H9 (cell line): ENCODE data around the gene NR2C1. TPM values are rescaled to one million over a fixed set of nuclear protein-coding genes. Genes with fewer than 3 reads are reported as not detected.

Source experiments
- DNase-seq: peaks from one replicate; pipeline ENCODE4 v3.0.0-alpha.2; 2017
- H2AFZ ChIP-seq: one replicate; pipeline ENCODE4 v1.6.1; 2013; ENCODE audit warnings: mild to moderate bottlenecking, low read length, control low read depth, moderate library complexity
- H2AK5ac ChIP-seq: 2 replicates; pipeline ENCODE4 v1.6.1; 2013; ENCODE audit warnings: low read length, control low read depth, mixed read lengths; ENCODE audit not compliant: insufficient read length
- H2BK120ac ChIP-seq: one replicate; pipeline ENCODE4 v1.6.1; 2013; ENCODE audit warnings: low read depth, mild to moderate bottlenecking, low read length, control low read depth, inconsistent platforms; ENCODE audit not compliant: poor library complexity, severe bottlenecking
- H2BK12ac ChIP-seq: 2 replicates; pipeline ENCODE4 v1.6.1; 2013; ENCODE audit warnings: low read length, control low read depth, mixed read lengths, low read depth; ENCODE audit not compliant: insufficient read length
- H2BK15ac ChIP-seq: 2 replicates; pipeline ENCODE4 v1.6.1; 2013; ENCODE audit warnings: low read depth, low read length, control low read depth
- H2BK20ac ChIP-seq: one replicate; pipeline ENCODE4 v1.6.1; 2013; ENCODE audit warnings: low read depth, mild to moderate bottlenecking, low read length, control low read depth, inconsistent platforms; ENCODE audit not compliant: poor library complexity, severe bottlenecking
- H2BK5ac ChIP-seq: 2 replicates; pipeline ENCODE4 v1.6.1; 2013; ENCODE audit warnings: low read length, control low read depth, mixed read lengths; ENCODE audit not compliant: insufficient read length
- H3K14ac ChIP-seq: 2 replicates; pipeline ENCODE4 v1.6.1; 2013; ENCODE audit warnings: low read length, control low read depth; ENCODE audit not compliant: insufficient read depth
- H3K18ac ChIP-seq: 2 replicates; pipeline ENCODE4 v1.6.1; 2013; ENCODE audit warnings: low read depth, mild to moderate bottlenecking, mixed read lengths, low read length, control low read depth; ENCODE audit not compliant: insufficient read length
- H3K23ac ChIP-seq: 2 replicates; pipeline ENCODE4 v1.6.1; 2013; ENCODE audit warnings: low read length, control low read depth, mixed read lengths, low read depth; ENCODE audit not compliant: insufficient read length
- H3K23me2 ChIP-seq: 2 replicates; pipeline ENCODE4 v1.6.1; 2013; ENCODE audit warnings: low read depth, mild to moderate bottlenecking, mixed read lengths, low read length, control low read depth; ENCODE audit not compliant: insufficient read length, poor library complexity, severe bottlenecking
- H3K27ac ChIP-seq: 2 replicates; pipeline ENCODE4 v1.5.1; 2013; ENCODE audit warnings: low read length, control low read depth, mixed read lengths, low read depth; ENCODE audit not compliant: insufficient read length
- H3K27me3 ChIP-seq: 2 replicates; pipeline ENCODE4 v1.6.1; 2013; ENCODE audit warnings: low read length, control low read depth, inconsistent platforms; ENCODE audit not compliant: insufficient read depth
- H3K4ac ChIP-seq: 2 replicates; pipeline ENCODE4 v1.6.1; 2013; ENCODE audit warnings: low read depth, mild to moderate bottlenecking, control low read depth, inconsistent platforms, low read length, moderate library complexity
- H3K4me1 ChIP-seq: 2 replicates; pipeline ENCODE4 v1.6.1; 2013; ENCODE audit warnings: low read length, control low read depth, inconsistent platforms; ENCODE audit not compliant: insufficient read depth
- H3K4me2 ChIP-seq: 2 replicates; pipeline ENCODE4 v1.6.1; 2013; ENCODE audit warnings: low read length, control low read depth, mixed read lengths; ENCODE audit not compliant: insufficient read length, insufficient read depth
- H3K56ac ChIP-seq: 2 replicates; pipeline ENCODE4 v1.6.1; 2013; ENCODE audit warnings: low read depth, mild to moderate bottlenecking, mixed read lengths, low read length, control low read depth; ENCODE audit not compliant: insufficient read length
- H3K79me1 ChIP-seq: 2 replicates; pipeline ENCODE4 v1.6.1; 2013; ENCODE audit warnings: low read depth, mild to moderate bottlenecking, moderate library complexity, low read length, control low read depth, inconsistent platforms; ENCODE audit not compliant: insufficient read depth, poor library complexity, severe bottlenecking
- H3K79me2 ChIP-seq: 2 replicates; pipeline ENCODE4 v1.6.1; 2013; ENCODE audit warnings: low read length, control low read depth, inconsistent platforms; ENCODE audit not compliant: insufficient read depth
- H3K9ac ChIP-seq: 2 replicates; pipeline ENCODE4 v1.6.1; 2013; ENCODE audit warnings: low read length, control low read depth, mixed read lengths; ENCODE audit not compliant: insufficient read length; ENCODE audit errors: extremely low read depth
- H3K9me3 ChIP-seq: one replicate; pipeline ENCODE4 v1.6.1; 2013; ENCODE audit warnings: low read depth, low read length, inconsistent platforms; ENCODE audit not compliant: control insufficient read depth
- H3T11ph ChIP-seq: one replicate; pipeline ENCODE4 v1.6.1; 2013; ENCODE audit warnings: mild to moderate bottlenecking, low read length, control low read depth, inconsistent platforms
- H4K20me1 ChIP-seq: one replicate; pipeline ENCODE4 v1.6.1; 2013; ENCODE audit not compliant: control insufficient read depth, insufficient read length, insufficient read depth
- H4K5ac ChIP-seq: 2 replicates; pipeline ENCODE4 v1.6.1; 2013; ENCODE audit warnings: low read depth, mild to moderate bottlenecking, mixed read lengths, low read length, control low read depth; ENCODE audit not compliant: insufficient read length
- H4K8ac ChIP-seq: replicated peaks from 2 replicates; pipeline ENCODE4 v1.6.1; 2013; ENCODE audit warnings: low read length, control low read depth, mixed read lengths, low read depth; ENCODE audit not compliant: insufficient read length
- H4K91ac ChIP-seq: 2 replicates; pipeline ENCODE4 v1.6.1; 2013; ENCODE audit warnings: low read depth, mild to moderate bottlenecking, moderate library complexity, mixed read lengths, low read length, control low read depth; ENCODE audit not compliant: insufficient read length
- H3K27ac Mint-ChIP-seq, 3 experiments: 2 replicates in 2 of 3; 3 replicates in 1 of 3; pipeline ENCODE4 v1.8.0; 2020 to 2021; ENCODE audit warnings: mixed read lengths in 3 of 3, mild to moderate bottlenecking in 1 of 3, moderate library complexity in 1 of 3
- H3K27me3 Mint-ChIP-seq: 2 replicates; pipeline ENCODE4 v1.8.0; 2021; ENCODE audit warnings: low read depth, mild to moderate bottlenecking, moderate library complexity, mixed read lengths
- H3K36me3 Mint-ChIP-seq, 3 experiments: 2 replicates in 2 of 3; 3 replicates in 1 of 3; pipeline ENCODE4 v1.8.0; 2020 to 2021; ENCODE audit warnings: low read depth in 3 of 3, mixed read lengths in 3 of 3; ENCODE audit not compliant: insufficient read depth in 1 of 3
- H3K4me1 Mint-ChIP-seq, 2 experiments: 2 replicates each; pipeline ENCODE4 v1.8.0; 2020; ENCODE audit warnings: mixed read lengths in 2 of 2
- H3K4me3 Mint-ChIP-seq, 2 experiments: 2 replicates in 1 of 2; 3 replicates in 1 of 2; pipeline ENCODE4 v1.8.0; 2020 to 2021; ENCODE audit warnings: mild to moderate bottlenecking in 2 of 2, mixed read lengths in 2 of 2, moderate library complexity in 1 of 2
- H3K9me3 Mint-ChIP-seq, 2 experiments: 2 replicates in 1 of 2; 3 replicates in 1 of 2; pipeline ENCODE4 v1.8.0; 2020; ENCODE audit warnings: mild to moderate bottlenecking in 2 of 2, mixed read lengths in 2 of 2, moderate library complexity in 1 of 2
- CTCF ChIP-seq: fragments of 200-600 bp; sonication (generic); conservative IDR thresholded peaks from 3 replicates; pipeline ENCODE4 v1.8.0; 2021; ENCODE audit warnings: antibody characterized with exemption, mild to moderate bottlenecking
- WGBS: extraction: QIAGEN DNeasy Blood & Tissue Kit; methylation state at CpG from one replicate; pipeline ENCODE4 v1.1.7; 2013; ENCODE audit warnings: missing lambda C conversion rate, low lambda C conversion rate, mixed read lengths; ENCODE audit not compliant: insufficient read length; ENCODE audit errors: extremely low coverage; 5-methylcytosine and 5-hydroxymethylcytosine counted together
- total RNA-seq: library from RNA; stranded (reverse); gene quantifications from 2 replicates; pipeline ENCODE4 v1.2.1, GENCODE V29; 2021

NR2C1 gene
- total RNA-seq, 1 experiment from 2014 or later, result 47.0 TPM

DNA sequence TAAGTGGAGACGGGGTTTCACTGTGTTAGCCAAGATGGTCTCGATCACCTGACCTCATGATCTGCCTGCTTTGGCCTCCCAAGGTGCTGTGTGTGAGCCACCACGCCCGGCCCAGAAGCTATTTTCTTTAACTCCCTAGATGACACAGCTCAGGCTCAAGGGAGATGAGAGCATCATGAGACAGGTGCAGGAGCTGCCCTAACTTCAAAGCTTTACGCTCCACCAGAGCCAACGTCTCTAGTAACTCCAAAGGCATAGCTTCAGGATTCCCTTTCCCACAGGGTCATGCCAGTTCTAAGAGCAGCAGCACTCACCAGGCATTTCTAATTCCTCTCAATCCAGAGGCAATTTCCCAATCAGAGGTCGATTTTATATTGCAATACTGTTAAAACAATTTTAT lies 91.0 kb downstream of the NR2C1 start:
- H3K23me2 ChIP-seq, result no peaks in the 10 kb centered on the region
- no peaks in the 10 kb centered on the region for H3K79me2 ChIP-seq
- no peak overlapping the region for H3K18ac ChIP-seq
- no peak overlapping the region for H2BK120ac ChIP-seq
- DNase-seq, result no peak
- peaks cover 5 to 6% of the 10 kb centered on the region in 2 experiments for H3K4me1 Mint-ChIP-seq
- no peaks in the 10 kb centered on the region for H3K27me3 ChIP-seq
- no peak overlapping the region for H3K27ac Mint-ChIP-seq
- no peak overlapping the region for H2BK5ac ChIP-seq
- TF ChIP-seq CTCF, result no peak
- H3K27ac ChIP-seq, result no peak overlapping the region
- H3K23ac ChIP-seq, result no peak overlapping the region
- no peak overlapping the region for H3K14ac ChIP-seq
- no peak overlapping the region for H3K56ac ChIP-seq
- no peak overlapping the region for H3K4me3 Mint-ChIP-seq
- no peak overlapping the region for H2BK15ac ChIP-seq
- H2BK20ac ChIP-seq, result no peak overlapping the region
- no peak overlapping the region for H4K8ac ChIP-seq
- no peaks in the 10 kb centered on the region for H3K9me3 Mint-ChIP-seq
- H4K91ac ChIP-seq, result no peak overlapping the region
- no peaks in the 10 kb centered on the region for H3K9me3 ChIP-seq
- no peak overlapping the region for H2AFZ ChIP-seq
- H3K36me3 Mint-ChIP-seq, result peaks cover 0 to 4% (median 1%) of the 10 kb centered on the region in 3 experiments; a peak in 2 of 7 replicates
- no peak overlapping the region for H2BK12ac ChIP-seq
- no peak overlapping the region for H4K5ac ChIP-seq
- WGBS, result no CpG with 5 or more reads among the region's 7 CpGs
- H3K79me1 ChIP-seq, result no peaks in the 10 kb centered on the region
- H3K4me1 ChIP-seq, result no peaks in the 10 kb centered on the region; the same call in 1 of the 2 replicates
- H3K9ac ChIP-seq, result no peak overlapping the region
- no peaks in the 10 kb centered on the region for H3K27me3 Mint-ChIP-seq
- no peak overlapping the region for H3K4ac ChIP-seq
- no peak overlapping the region for H3K4me2 ChIP-seq
- H4K20me1 ChIP-seq, result no peaks in the 10 kb centered on the region
- H2AK5ac ChIP-seq, result no peak overlapping the region
- H3T11ph ChIP-seq, result no peak overlapping the region
